MCF 10A (cell line): ENCODE results near the gene CMTM5. TPM values are rescaled to one million over a fixed set of nuclear protein-coding genes. Genes with fewer than 3 reads are reported as not detected.
"Not testable (repeated sequence)": the region's sequence is repeated elsewhere in the genome, so short reads cannot be mapped to it uniquely, and the experiment has no call there.

ENCODE experiments used
- BruUV-seq: library from RNA; stranded (reverse); fragments of 400-500 nt; replicated peaks from 2 replicates; lab custom pipeline; 2021; lab: Mats Ljungman, UMichigan
- CTCF ChIA-PET: fragments of 300-600 bp; sonication (Branson Sonifier 250); formaldehyde crosslinking; extraction: SDS; loops from one replicate; lab custom pipeline; 2021; ENCODE audit warnings: antibody characterized with exemption, inconsistent platforms; lab: Yijun Ruan, JAX
- POLR2A ChIA-PET: fragments of 300-600, 350-650 bp; sonication (Branson Sonifier 250); formaldehyde crosslinking; extraction: SDS; loops from one replicate; lab custom pipeline; 2020; ENCODE audit warnings: antibody characterized with exemption, inconsistent platforms; lab: Yijun Ruan, JAX
- DNase-seq: peaks from one replicate; pipeline ENCODE4 v3.0.0-alpha.2; 2018; ENCODE audit not compliant: unreplicated experiment
- H3K27ac Mint-ChIP-seq: one replicate; pipeline ENCODE4 v1.8.0; 2022; ENCODE audit warnings: mild to moderate bottlenecking, low read depth, mixed read lengths; ENCODE audit not compliant: unreplicated experiment
- H3K27me3 Mint-ChIP-seq: one replicate; pipeline ENCODE4 v1.8.0; 2022; ENCODE audit warnings: mixed read lengths; ENCODE audit not compliant: insufficient read depth, unreplicated experiment
- H3K36me3 Mint-ChIP-seq: one replicate; pipeline ENCODE4 v1.8.0; 2022; ENCODE audit warnings: mild to moderate bottlenecking, moderate library complexity, mixed read lengths; ENCODE audit not compliant: insufficient read depth, unreplicated experiment
- H3K4me1 Mint-ChIP-seq: one replicate; pipeline ENCODE4 v1.8.0; 2022; ENCODE audit warnings: mixed read lengths; ENCODE audit not compliant: insufficient read depth, unreplicated experiment
- H3K4me3 Mint-ChIP-seq: one replicate; pipeline ENCODE4 v1.8.0; 2022; ENCODE audit warnings: mild to moderate bottlenecking, moderate library complexity, mixed read lengths; ENCODE audit not compliant: unreplicated experiment
- H3K9me3 Mint-ChIP-seq: one replicate; pipeline ENCODE4 v1.8.0; 2022; ENCODE audit warnings: mixed read lengths; ENCODE audit not compliant: unreplicated experiment
- CTCF ChIP-seq: fragments of 200-600 bp; IDR thresholded peaks from one replicate; pipeline ENCODE4 v1.8.0; 2022; ENCODE audit warnings: antibody characterized with exemption, mild to moderate bottlenecking; ENCODE audit not compliant: unreplicated experiment
- intact Hi-C: fragments of 100-400 bp; cut with micrococcal nuclease; formaldehyde crosslinking; loops from 2 replicates; pipeline ENCODE4 v1.14.1; 2022
- total RNA-seq: library from RNA; stranded (reverse); gene quantifications from 2 replicates; pipeline ENCODE4 v1.2.3, GENCODE V29; 2022

CMTM5 gene
- total RNA-seq, 1 experiment from 2014 or later, result not detected

DNA sequence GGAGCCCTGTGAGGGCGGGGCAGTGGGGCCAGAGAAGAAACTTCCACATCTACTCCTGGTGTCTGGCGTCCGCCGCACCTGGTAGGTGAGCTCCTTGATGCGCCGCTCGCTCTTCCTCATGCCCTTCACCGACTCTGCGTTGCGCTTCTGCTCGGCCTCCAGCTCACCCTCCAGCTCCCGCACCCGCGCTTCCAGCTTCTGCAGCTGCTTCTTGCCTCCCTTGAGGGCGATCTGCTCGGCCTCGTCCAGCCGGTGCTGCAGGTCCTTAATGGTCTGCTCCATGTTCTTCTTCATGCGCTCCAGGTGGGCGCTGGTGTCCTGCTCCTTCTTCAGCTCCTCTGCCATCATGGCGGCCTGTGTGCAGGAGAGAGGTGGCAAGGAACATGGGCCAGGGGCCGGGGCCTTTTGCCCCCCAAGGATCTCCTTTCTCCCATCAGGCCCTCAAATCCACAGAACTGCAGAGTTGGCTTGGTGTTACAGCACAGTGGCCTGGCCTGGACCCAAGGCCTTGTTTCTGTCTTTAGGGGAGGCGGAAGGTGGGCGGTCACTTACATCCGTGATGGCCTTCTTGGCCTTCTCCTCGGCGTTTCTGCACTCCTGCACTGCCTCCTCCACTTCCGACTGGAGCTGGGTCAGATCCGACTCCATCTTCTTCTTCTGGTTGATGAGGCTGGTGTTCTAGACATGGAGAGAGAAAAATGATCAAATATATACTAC lies 7.7 kb downstream of the CMTM5 start:
- CTCF ChIA-PET, result interaction anchor here (0.6 to 0.8 kb wide), 2 partner anchors 12 to 21 kb away, joined by 3 read pairs; partner anchors contain the start of gene IL25
- no TSS peak for BruUV-seq

DNA sequence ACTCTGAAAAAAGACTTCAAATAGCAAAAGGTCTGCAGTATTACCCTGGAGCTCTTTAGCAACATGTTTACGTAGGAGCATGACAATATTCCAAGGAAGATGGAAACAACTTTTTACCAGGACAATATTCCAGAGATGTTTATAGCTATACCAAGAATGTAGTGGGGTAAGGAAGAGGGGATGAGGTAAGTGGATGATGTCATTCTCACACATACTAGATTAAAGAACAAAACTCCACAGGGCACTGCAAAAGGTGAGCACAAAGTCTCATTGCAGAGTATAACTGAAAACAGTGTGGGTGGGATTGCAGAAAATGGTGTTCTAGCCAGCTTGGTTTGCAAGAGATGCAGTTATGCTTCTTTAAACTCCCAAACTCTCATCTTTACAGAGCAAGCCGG lies 8.4 kb downstream of the CMTM5 start:
- Mint-ChIP-seq H3K9me3 (no peaks in the 10 kb centered on the region), H3K27me3 (peaks cover 91% of the 10 kb centered on the region), H3K27ac (no peak overlapping the region), H3K36me3 (no peaks in the 10 kb centered on the region), H3K4me1 (no peaks in the 10 kb centered on the region), H3K4me3 (no peak overlapping the region)
- ChIA-PET CTCF (interaction anchor here (0.8 to 2.1 kb wide), 3 partner anchors 9 to 121 kb away, joined by 3 to 6 read pairs (median 4); partner anchors contain the start of genes CMTM5 and IL25), POLR2A (no interaction called here)
- no peak for DNase-seq
- BruUV-seq, result no TSS peak
- no peak for TF ChIP-seq CTCF
- intact Hi-C loops, result no loop called here

More for the DNA sequence above, 7.7 kb downstream of the CMTM5 start:
- intact Hi-C loops, result loop anchor here (5.0 kb wide), 1 partner anchor 267 kb away; the partner anchor contains the start of gene CEBPE
- no peak overlapping the region for H3K4me3 Mint-ChIP-seq
- POLR2A ChIA-PET, result no interaction called here
- no peaks in the 10 kb centered on the region for H3K4me1 Mint-ChIP-seq
- TF ChIP-seq CTCF, result no peak
- no peaks in the 10 kb centered on the region for H3K36me3 Mint-ChIP-seq
- peaks cover 90% of the 10 kb centered on the region for H3K27me3 Mint-ChIP-seq
- no peaks in the 10 kb centered on the region for H3K9me3 Mint-ChIP-seq
- H3K27ac Mint-ChIP-seq, result no peak overlapping the region
- no peak for DNase-seq

DNA sequence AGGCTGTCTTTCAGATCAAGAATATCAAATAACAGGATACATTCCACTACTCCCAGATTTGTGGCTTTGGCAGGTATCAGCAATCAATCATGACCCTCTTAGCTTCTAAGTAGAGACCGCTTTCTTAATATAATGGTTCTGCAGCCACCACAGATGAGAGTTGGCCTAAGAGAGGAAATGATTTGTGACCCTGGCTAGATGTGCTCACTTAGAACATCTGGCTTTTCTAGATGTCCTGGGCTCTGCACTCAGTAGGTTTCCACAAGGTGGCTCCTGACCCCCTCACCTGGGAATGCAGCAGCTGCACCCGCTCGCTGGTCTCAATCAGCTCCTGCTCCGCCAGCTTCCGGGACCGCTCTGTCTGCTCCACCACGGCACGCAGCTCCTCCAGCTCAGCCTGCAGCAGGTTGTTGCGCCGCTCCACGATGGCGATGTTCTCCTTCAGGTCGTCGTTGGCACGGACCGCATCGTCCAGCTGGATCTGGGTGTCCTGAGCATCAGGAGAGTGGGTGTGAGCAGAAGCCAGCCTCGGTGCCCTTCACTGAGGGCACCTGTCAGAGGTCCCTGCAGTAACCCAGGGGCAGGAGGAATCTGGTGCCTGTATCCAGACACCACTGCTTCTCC lies 8.9 kb downstream of the CMTM5 start:
- intact Hi-C loops, result no loop called here
- TF ChIP-seq CTCF, result no peak
- ChIA-PET POLR2A (no interaction called here), CTCF (interaction anchor here (0.6 to 2.1 kb wide), 4 partner anchors 9 to 172 kb away, joined by 3 to 6 read pairs (median 4); partner anchors contain the start of genes CMTM5 and IL25)
- Mint-ChIP-seq H3K4me1 (no peaks in the 10 kb centered on the region), H3K4me3 (no peak overlapping the region), H3K9me3 (no peaks in the 10 kb centered on the region), H3K27me3 (peaks cover 89% of the 10 kb centered on the region), H3K36me3 (no peaks in the 10 kb centered on the region), H3K27ac (no peak overlapping the region)
- BruUV-seq, result no TSS peak
- no peak for DNase-seq

GRCh38 chr14:23386266-23386657 lies 9.4 kb downstream of the CMTM5 start:
- DNase-seq, H3K9me3 Mint-ChIP-seq, BruUV-seq, H3K4me1 Mint-ChIP-seq, H3K36me3 Mint-ChIP-seq, POLR2A ChIA-PET, H3K27ac Mint-ChIP-seq, intact Hi-C loops, H3K4me3 Mint-ChIP-seq: not testable (repeated sequence)
- H3K27me3 Mint-ChIP-seq, result peaks cover 89% of the 10 kb centered on the region
- CTCF ChIA-PET, result interaction anchor here (0.6 to 2.1 kb wide), 4 partner anchors 10 to 171 kb away, joined by 3 to 6 read pairs (median 4); partner anchors contain the start of gene CMTM5
